Measurements from ENCODE around the gene HTRA1.

HTRA1 gene

DNA sequence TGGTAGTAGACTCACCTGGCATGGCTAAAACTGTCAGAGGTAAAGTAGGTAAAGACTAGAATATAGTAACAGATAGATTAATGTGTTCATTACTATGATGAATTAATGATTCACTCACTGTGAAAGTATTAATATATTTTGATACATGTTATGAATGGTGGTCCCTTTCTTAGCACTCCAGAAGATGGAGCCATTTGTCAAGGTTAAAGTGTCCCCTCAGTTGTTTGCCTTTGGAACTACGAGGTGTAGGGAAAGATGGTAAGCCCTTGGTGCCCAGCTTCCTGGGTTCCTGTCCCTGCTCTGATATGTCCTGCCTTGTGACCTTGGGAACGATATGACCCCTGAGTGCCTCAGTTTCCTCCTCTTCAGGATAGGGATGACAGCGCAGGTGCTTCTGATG is 49.4 kb downstream of the HTRA1 start:
- no peaks in the 10 kb centered on the region for H3K4me1 ChIP-seq (ENCODE audit: insufficient read depth, low read length)
- H3K27ac ChIP-seq (ENCODE audit: low read length) = no peak overlapping the region
- H3K27me3 ChIP-seq (ENCODE audit: insufficient read depth, low read length) = no peaks in the 10 kb centered on the region
- no peak overlapping the region for H3K9ac ChIP-seq (ENCODE audit: low read depth, low read length)
- no peaks in the 10 kb centered on the region for H3K9me3 ChIP-seq (ENCODE audit: insufficient read depth, low read depth, low read length)
- H3K36me3 ChIP-seq (ENCODE audit: insufficient read depth, low read depth, low read length) = no peaks in the 10 kb centered on the region
- no peak overlapping the region for H3K4me3 ChIP-seq (ENCODE audit: low read length)

DNA sequence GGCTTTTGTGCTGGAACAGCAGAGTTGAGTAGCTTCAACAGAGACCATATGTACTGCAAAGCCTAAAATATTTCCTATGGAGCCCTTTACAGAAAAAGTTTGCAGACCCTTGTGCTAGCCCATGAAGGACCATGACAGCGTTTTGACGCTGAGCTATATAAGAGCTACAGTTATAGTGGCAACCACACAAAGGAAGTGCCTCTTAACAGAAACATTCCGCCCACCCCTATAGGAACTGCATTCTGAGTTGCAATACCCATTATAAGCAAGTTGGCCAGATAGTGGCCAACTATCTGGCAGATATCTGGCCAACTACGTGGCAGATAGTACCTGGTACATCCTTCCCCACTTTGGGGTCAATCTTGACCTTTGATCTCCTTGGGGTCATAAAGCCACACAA is 51.7 kb downstream of the HTRA1 start:
- Histone ChIP-seq H3K9me3 (ENCODE audit: insufficient read depth, low read depth, low read length) (no peaks in the 10 kb centered on the region), H3K4me1 (ENCODE audit: insufficient read depth, low read length) (no peaks in the 10 kb centered on the region), H3K9ac (ENCODE audit: low read depth, low read length) (no peak overlapping the region), H3K27me3 (ENCODE audit: insufficient read depth, low read length) (no peaks in the 10 kb centered on the region), H3K27ac (ENCODE audit: low read length) (no peak overlapping the region), H3K36me3 (ENCODE audit: insufficient read depth, low read depth, low read length) (no peaks in the 10 kb centered on the region), H3K4me3 (ENCODE audit: low read length) (no peak overlapping the region)

DNA sequence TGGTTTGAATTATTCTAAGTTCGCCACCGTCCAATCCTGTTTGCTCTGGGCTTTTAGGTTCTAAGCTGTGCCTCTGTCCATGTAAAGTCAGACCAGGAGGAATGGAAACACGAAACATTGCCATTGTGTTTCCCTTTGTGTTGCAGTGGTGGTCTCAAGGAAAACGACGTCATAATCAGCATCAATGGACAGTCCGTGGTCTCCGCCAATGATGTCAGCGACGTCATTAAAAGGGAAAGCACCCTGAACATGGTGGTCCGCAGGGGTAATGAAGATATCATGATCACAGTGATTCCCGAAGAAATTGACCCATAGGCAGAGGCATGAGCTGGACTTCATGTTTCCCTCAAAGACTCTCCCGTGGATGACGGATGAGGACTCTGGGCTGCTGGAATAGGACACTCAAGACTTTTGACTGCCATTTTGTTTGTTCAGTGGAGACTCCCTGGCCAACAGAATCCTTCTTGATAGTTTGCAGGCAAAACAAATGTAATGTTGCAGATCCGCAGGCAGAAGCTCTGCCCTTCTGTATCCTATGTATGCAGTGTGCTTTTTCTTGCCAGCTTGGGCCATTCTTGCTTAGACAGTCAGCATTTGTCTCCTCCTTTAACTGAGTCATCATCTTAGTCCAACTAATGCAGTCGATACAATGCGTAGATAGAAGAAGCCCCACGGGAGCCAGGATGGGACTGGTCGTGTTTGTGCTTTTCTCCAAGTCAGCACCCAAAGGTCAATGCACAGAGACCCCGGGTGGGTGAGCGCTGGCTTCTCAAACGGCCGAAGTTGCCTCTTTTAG is 52.9 kb downstream of the HTRA1 start:
- Histone ChIP-seq H3K9ac (ENCODE audit: low read depth, low read length) (no peak overlapping the region), H3K36me3 (ENCODE audit: insufficient read depth, low read depth, low read length) (no peaks in the 10 kb centered on the region), H3K27me3 (ENCODE audit: insufficient read depth, low read length) (no peaks in the 10 kb centered on the region), H3K9me3 (ENCODE audit: insufficient read depth, low read depth, low read length) (no peaks in the 10 kb centered on the region), H3K27ac (ENCODE audit: low read length) (no peak overlapping the region), H3K4me1 (ENCODE audit: insufficient read depth, low read length) (no peaks in the 10 kb centered on the region), H3K4me3 (ENCODE audit: low read length) (no peak overlapping the region)

DNA sequence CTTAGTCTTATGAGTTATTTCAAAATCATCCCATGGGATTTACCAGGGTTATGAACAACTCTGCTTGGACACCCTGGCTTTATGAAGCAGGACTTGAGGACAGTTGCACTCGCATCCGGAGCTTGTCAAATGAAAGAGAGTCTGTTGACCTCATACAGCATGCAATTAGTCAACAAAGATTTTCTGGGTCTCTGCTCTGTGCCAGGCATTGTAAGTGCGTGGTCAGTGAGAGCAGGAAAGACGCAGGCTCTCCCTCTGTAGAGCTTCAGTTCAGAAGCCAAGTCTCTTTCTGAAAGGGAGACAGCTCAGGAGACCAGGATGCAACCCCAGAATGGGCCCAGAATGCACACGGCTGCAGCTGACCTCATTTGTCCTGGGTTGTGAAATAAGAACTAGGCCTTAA is 53.7 kb downstream of the HTRA1 start:
- no peak overlapping the region for H3K27ac ChIP-seq (ENCODE audit: low read length)
- no peak overlapping the region for H3K4me3 ChIP-seq (ENCODE audit: low read length)
- no peak overlapping the region for H3K9ac ChIP-seq (ENCODE audit: low read depth, low read length)
- no peaks in the 10 kb centered on the region for H3K4me1 ChIP-seq (ENCODE audit: insufficient read depth, low read length)
- no peaks in the 10 kb centered on the region for H3K36me3 ChIP-seq (ENCODE audit: insufficient read depth, low read depth, low read length)
- no peaks in the 10 kb centered on the region for H3K9me3 ChIP-seq (ENCODE audit: insufficient read depth, low read depth, low read length)
- H3K27me3 ChIP-seq (ENCODE audit: insufficient read depth, low read length) = no peaks in the 10 kb centered on the region

DNA sequence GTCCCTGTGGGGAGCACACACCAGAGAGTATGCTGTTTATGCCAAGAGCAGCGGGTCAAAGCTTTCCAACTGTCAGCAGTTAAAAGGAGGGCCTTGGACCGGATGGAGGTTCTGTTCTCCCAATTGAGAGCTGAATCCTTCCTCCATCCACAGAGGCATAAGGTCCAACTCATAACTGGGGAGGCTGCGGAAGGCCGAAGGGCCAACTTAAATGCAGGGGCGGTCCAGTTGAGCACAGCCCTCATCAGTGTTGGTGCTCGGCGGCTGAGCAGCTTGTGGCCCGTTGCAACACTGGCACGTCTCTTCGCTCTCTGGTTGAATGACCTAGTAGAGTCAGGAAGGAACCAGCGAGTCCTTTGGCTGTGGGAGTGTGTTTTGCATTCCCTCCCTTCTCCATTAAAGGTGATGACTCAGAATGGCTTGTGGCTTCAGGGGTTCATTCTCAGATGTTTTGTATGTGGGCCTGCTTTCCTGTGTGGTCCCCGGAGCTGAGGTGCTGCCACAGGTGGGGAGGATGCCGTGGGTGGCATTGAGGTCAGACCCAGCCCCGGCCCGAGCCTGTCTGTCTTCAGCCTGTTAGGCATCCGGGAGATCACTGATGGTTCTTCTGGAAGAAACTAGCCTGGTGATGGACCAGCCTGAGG is 54.4 kb downstream of the HTRA1 start:
- no peak overlapping the region for H3K4me3 ChIP-seq (ENCODE audit: low read length)
- H3K27me3 ChIP-seq (ENCODE audit: insufficient read depth, low read length) = no peaks in the 10 kb centered on the region
- no peak overlapping the region for H3K27ac ChIP-seq (ENCODE audit: low read length)
- no peaks in the 10 kb centered on the region for H3K9me3 ChIP-seq (ENCODE audit: insufficient read depth, low read depth, low read length)
- no peaks in the 10 kb centered on the region for H3K36me3 ChIP-seq (ENCODE audit: insufficient read depth, low read depth, low read length)
- H3K9ac ChIP-seq (ENCODE audit: low read depth, low read length) = no peak overlapping the region
- H3K4me1 ChIP-seq (ENCODE audit: insufficient read depth, low read length) = no peaks in the 10 kb centered on the region

DNA sequence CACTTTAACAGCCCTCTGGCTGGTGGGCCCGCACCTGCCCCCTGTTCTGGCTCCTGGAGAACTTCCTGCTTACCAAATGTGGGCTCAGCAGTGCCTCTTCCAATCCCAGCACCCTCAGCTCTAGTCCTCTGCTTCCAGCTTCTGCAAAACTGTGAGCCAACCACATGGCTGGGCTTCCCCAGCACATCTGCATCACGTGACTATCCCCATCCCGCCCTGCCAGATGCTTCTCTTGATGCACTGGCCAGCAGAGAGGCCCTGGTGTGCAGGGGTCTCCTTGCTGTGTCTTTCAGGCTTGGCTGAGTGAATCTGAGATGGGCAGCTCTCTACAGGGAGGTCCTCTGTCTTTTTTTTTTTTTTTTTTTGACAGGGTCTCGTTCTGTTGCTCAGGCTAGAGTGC is 55.4 kb downstream of the HTRA1 start:
- no peaks in the 10 kb centered on the region for H3K36me3 ChIP-seq (ENCODE audit: insufficient read depth, low read depth, low read length)
- no peak overlapping the region for H3K9ac ChIP-seq (ENCODE audit: low read depth, low read length)
- H3K9me3 ChIP-seq (ENCODE audit: insufficient read depth, low read depth, low read length) = no peaks in the 10 kb centered on the region
- no peaks in the 10 kb centered on the region for H3K4me1 ChIP-seq (ENCODE audit: insufficient read depth, low read length)
- H3K27ac ChIP-seq (ENCODE audit: low read length) = no peak overlapping the region
- no peaks in the 10 kb centered on the region for H3K27me3 ChIP-seq (ENCODE audit: insufficient read depth, low read length)
- no peak overlapping the region for H3K4me3 ChIP-seq (ENCODE audit: low read length)

DNA sequence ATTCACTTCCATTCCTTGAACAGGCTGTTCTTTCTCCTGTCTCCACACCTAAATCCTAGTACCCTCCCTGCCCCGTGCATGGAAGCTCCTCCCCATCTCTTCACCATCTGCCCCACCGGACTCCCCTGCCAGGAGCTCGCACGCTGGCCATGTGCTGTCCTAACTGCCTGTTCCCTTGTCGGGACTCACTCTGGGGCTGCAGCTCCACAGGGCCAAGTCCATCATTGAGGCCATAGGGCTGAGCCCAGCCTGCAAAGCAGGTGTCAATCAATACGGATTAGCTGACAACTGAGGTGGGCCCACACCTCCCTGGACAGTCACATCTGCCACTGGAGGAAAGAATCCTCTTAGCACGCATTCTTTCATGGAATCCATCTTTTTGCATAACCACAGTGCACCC is 57.8 kb downstream of the HTRA1 start:
- Histone ChIP-seq H3K9me3 (ENCODE audit: insufficient read depth, low read depth, low read length) (no peaks in the 10 kb centered on the region), H3K27me3 (ENCODE audit: insufficient read depth, low read length) (no peaks in the 10 kb centered on the region), H3K9ac (ENCODE audit: low read depth, low read length) (no peak overlapping the region), H3K4me3 (ENCODE audit: low read length) (no peak overlapping the region), H3K4me1 (ENCODE audit: insufficient read depth, low read length) (no peaks in the 10 kb centered on the region), H3K27ac (ENCODE audit: low read length) (no peak overlapping the region), H3K36me3 (ENCODE audit: insufficient read depth, low read depth, low read length) (no peaks in the 10 kb centered on the region)

DNA sequence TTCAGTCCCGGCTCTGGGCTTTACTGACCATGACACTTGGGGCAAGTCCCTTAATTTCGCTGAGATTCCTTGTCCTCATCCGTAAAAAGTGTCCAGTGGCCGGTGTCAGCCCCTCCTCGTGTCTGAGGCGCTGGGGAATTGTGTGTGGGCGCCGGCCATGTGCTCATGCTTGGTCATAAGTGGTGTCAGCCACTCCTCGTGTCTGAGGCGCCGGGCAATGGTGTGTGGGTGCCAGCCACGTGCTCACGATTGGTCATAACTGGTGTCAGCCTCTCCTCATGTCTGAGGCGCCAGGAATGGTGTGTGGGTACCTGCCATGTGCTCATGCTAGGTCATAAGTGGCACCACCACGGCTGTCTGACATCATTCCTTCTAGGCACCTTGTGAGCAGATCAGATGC is 58.5 kb downstream of the HTRA1 start:
- H3K27ac ChIP-seq (ENCODE audit: low read length) = no peak overlapping the region
- no peaks in the 10 kb centered on the region for H3K27me3 ChIP-seq (ENCODE audit: insufficient read depth, low read length)
- no peak overlapping the region for H3K9ac ChIP-seq (ENCODE audit: low read depth, low read length)
- H3K4me1 ChIP-seq (ENCODE audit: insufficient read depth, low read length) = no peaks in the 10 kb centered on the region
- H3K36me3 ChIP-seq (ENCODE audit: insufficient read depth, low read depth, low read length) = no peaks in the 10 kb centered on the region
- H3K4me3 ChIP-seq (ENCODE audit: low read length) = no peak overlapping the region
- no peaks in the 10 kb centered on the region for H3K9me3 ChIP-seq (ENCODE audit: insufficient read depth, low read depth, low read length)

DNA sequence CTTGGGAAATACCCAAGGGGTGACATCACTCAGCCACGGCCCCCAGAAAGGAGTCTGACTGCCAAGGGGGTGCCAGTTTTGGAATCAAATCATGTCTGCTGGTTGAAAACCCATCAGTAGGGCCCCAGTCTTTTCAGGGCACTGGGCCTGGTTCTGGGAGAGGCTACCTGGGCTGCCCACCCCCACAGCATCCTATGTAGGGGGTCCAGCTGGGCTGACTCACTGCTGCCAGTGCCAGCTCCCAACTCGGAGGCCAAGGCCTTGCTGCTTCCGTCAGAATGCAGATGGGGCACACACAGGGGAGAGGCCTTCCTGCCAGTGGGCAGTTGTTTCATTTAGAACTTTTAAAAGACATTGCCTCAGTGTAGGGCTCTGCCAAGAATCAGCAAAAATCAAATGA is 59.7 kb downstream of the HTRA1 start:
- H3K27ac ChIP-seq (ENCODE audit: low read length) = no peak overlapping the region
- H3K9ac ChIP-seq (ENCODE audit: low read depth, low read length) = no peak overlapping the region
- no peaks in the 10 kb centered on the region for H3K9me3 ChIP-seq (ENCODE audit: insufficient read depth, low read depth, low read length)
- H3K4me3 ChIP-seq (ENCODE audit: low read length) = no peak overlapping the region
- H3K4me1 ChIP-seq (ENCODE audit: insufficient read depth, low read length) = no peaks in the 10 kb centered on the region
- H3K36me3 ChIP-seq (ENCODE audit: insufficient read depth, low read depth, low read length) = no peaks in the 10 kb centered on the region
- H3K27me3 ChIP-seq (ENCODE audit: insufficient read depth, low read length) = no peaks in the 10 kb centered on the region

DNA sequence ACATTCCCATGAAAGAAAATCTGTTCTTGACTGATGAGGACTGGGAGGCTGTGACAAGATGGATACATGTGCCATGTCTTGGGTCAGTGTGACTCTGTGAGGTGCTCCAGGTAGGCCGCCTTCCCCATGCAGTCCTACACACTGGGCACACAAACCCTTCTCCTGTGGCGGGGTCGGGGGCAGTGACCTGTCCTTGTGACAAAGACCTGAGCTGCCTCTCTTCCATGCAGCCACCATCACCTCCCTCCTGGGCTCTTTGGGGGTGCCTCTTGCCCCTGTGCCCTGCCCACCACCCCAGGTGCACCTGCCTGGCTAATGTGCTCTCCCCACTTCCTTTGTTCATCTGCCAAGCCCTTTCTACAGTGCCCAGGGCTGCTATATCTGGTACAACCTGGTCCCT is 63.5 kb downstream of the HTRA1 start:
- H3K36me3 ChIP-seq (ENCODE audit: insufficient read depth, low read depth, low read length) = no peaks in the 10 kb centered on the region
- H3K27me3 ChIP-seq (ENCODE audit: insufficient read depth, low read length) = no peaks in the 10 kb centered on the region
- H3K9me3 ChIP-seq (ENCODE audit: insufficient read depth, low read depth, low read length) = no peaks in the 10 kb centered on the region
- no peak overlapping the region for H3K4me3 ChIP-seq (ENCODE audit: low read length)
- no peak overlapping the region for H3K27ac ChIP-seq (ENCODE audit: low read length)
- no peak overlapping the region for H3K9ac ChIP-seq (ENCODE audit: low read depth, low read length)
- no peaks in the 10 kb centered on the region for H3K4me1 ChIP-seq (ENCODE audit: insufficient read depth, low read length)

DNA sequence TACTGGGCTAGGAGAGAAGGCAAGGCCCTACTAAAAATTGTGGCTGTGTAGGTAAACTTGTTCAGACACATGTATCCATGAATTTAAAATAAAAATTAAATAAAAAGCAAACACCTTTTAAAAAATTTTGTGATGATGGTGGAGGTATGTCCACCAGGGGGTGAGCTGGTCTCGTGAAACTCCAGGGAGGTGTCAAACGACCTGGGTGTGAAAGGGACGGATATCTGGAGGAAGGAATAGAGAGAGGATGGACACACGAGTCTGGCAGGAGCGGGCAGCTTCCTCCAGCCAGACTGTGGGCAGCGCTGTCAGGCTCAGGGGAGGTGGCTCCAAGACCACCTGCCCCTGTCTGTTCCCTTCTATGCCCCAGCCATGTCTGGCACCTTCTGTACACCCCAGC is 64.4 kb downstream of the HTRA1 start:
- H3K4me1 ChIP-seq (ENCODE audit: insufficient read depth, low read length) = no peaks in the 10 kb centered on the region
- no peak overlapping the region for H3K9ac ChIP-seq (ENCODE audit: low read depth, low read length)
- H3K27ac ChIP-seq (ENCODE audit: low read length) = no peak overlapping the region
- no peak overlapping the region for H3K4me3 ChIP-seq (ENCODE audit: low read length)
- no peaks in the 10 kb centered on the region for H3K36me3 ChIP-seq (ENCODE audit: insufficient read depth, low read depth, low read length)
- no peaks in the 10 kb centered on the region for H3K9me3 ChIP-seq (ENCODE audit: insufficient read depth, low read depth, low read length)
- H3K27me3 ChIP-seq (ENCODE audit: insufficient read depth, low read length) = no peaks in the 10 kb centered on the region

DNA sequence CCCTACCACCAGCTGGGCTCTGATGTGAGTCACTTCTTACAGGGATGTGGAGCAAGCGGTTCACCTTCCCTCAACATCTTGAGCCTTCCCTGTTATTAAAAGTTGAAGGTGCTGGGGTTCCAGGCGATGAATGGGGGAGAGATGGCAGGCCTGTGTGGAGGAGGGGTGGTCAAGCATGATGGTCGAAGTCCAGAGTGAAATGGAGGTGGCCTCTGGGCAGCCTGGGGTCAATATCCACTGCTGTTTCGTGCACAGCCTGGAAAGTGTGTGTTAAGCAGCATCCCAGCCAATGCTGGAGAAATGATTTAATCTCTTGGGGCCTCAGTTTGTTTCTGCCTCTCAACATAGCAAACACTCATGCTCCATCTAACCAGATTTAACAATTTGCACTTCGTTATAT is 65.5 kb downstream of the HTRA1 start:
- no peaks in the 10 kb centered on the region for H3K4me1 ChIP-seq (ENCODE audit: insufficient read depth, low read length)
- no peak overlapping the region for H3K4me3 ChIP-seq (ENCODE audit: low read length)
- H3K36me3 ChIP-seq (ENCODE audit: insufficient read depth, low read depth, low read length) = no peaks in the 10 kb centered on the region
- H3K27ac ChIP-seq (ENCODE audit: low read length) = no peak overlapping the region
- no peak overlapping the region for H3K9ac ChIP-seq (ENCODE audit: low read depth, low read length)
- H3K27me3 ChIP-seq (ENCODE audit: insufficient read depth, low read length) = no peaks in the 10 kb centered on the region
- H3K9me3 ChIP-seq (ENCODE audit: insufficient read depth, low read depth, low read length) = no peaks in the 10 kb centered on the region; the same call in 1 of the 2 replicates

Data from iPS-20b (cell line).